SW 1271 (cell line): ENCODE data around the gene CHST12.
A peak's percentile ranks its signal among the peaks of the same experiment; 100 is the strongest.
"Not testable (repeated sequence)": the region's sequence is repeated elsewhere in the genome, so short reads cannot be mapped to it uniquely, and the experiment has no call there.

Experiments used
- DNase-seq, 2 experiments: peaks; one replicate each; lab custom pipeline; 2025; lab: John Stamatoyannopoulos, UW

Gene CHST12

GRCh38 chr7:2460641-2461040 is 57.2 kb downstream of the CHST12 start:
- DNase-seq, result no peak

GRCh38 chr7:2461268-2462026 is 58.0 kb downstream of the CHST12 start:
- DNase-seq, result no peak

GRCh38 chr7:2462731-2463130 is 59.3 kb downstream of the CHST12 start:
- no peak for DNase-seq

GRCh38 chr7:2465928-2466327 is 62.5 kb downstream of the CHST12 start:
- DNase-seq, result no peak

- no peak for DNase-seq
Measured at GRCh38 chr7:2466675-2467074, 63.3 kb downstream of the CHST12 start.

GRCh38 chr7:2468227-2468626 is 64.8 kb downstream of the CHST12 start:
- no peak for DNase-seq

- DNase-seq, result not testable (repeated sequence)
Measured at GRCh38 chr7:2469460-2470203, 66.2 kb downstream of the CHST12 start.

- DNase-seq, result no peak
Measured at GRCh38 chr7:2470204-2471021, 67.0 kb downstream of the CHST12 start.

GRCh38 chr7:2471022-2471329 is 67.6 kb downstream of the CHST12 start:
- DNase-seq, result no peak

- no peak for DNase-seq
Measured at GRCh38 chr7:2471396-2471795, 68.0 kb downstream of the CHST12 start.

- DNase-seq, result no peak
Measured at GRCh38 chr7:2472739-2473138, 69.3 kb downstream of the CHST12 start.

GRCh38 chr7:2473496-2474180 is 70.2 kb downstream of the CHST12 start:
- DNase-seq, result no peak

- no peak for DNase-seq
Measured at GRCh38 chr7:2474224-2474623, 70.8 kb downstream of the CHST12 start.

- DNase-seq, result no peak
Measured at GRCh38 chr7:2474813-2475677, 71.6 kb downstream of the CHST12 start.

GRCh38 chr7:2475678-2476015 is 72.2 kb downstream of the CHST12 start:
- DNase-seq, result no peak

- no peak for DNase-seq
Measured at GRCh38 chr7:2476298-2476697, 72.9 kb downstream of the CHST12 start, which contains the start of gene GRIFIN. Gene GRIFIN, minus strand, starts transcription at chr7:2476398. Its CDS starts 15 bp downstream, at chr7:2476383.

GRCh38 chr7:2476776-2477446 is 73.5 kb downstream of the CHST12 start:
- DNase-seq, result no peak

GRCh38 chr7:2477447-2478398 is 74.3 kb downstream of the CHST12 start:
- DNase-seq, result peak in 1 of 2 experiments; percentile 40

- DNase-seq, result no peak
Measured at GRCh38 chr7:2478399-2478785, 75.0 kb downstream of the CHST12 start.
